Measurements from ENCODE around the gene TOR1AIP2.

Gene TOR1AIP2

GRCh38 chr1:179877586-179878265 is at the start of gene TOR1AIP2:
TSS of gene TOR1AIP2 (minus strand) at chr1:179877803. CDS start at chr1:179852665, 25,138 bp downstream.
- Histone ChIP-seq H3K36me3 (ENCODE audit: control insufficient read depth, insufficient read depth, low read length) (no peaks in the 10 kb centered on the region), H3K79me2 (peaks cover 3% of the 10 kb centered on the region), H3K4me3 (ENCODE audit: low read depth, low read length) (peak within 1 kb of the TSS; percentile 91), H2AFZ (peak within 1 kb of the TSS; percentile 91), H3K27ac (peak within 1 kb of the TSS; percentile 49), H3K9ac (no peak within 1 kb of the TSS), H3K4me1 (peaks cover 8% of the 10 kb centered on the region), H3K9me3 (ENCODE audit: control insufficient read depth, low read length) (no peaks in the 10 kb centered on the region), H3K27me3 (ENCODE audit: control insufficient read depth, insufficient read depth, low read length) (no peaks in the 10 kb centered on the region), H3K4me2 (ENCODE audit: low read length) (peak within 1 kb of the TSS; percentile 79)
- TF ChIP-seq, protein P1, sequence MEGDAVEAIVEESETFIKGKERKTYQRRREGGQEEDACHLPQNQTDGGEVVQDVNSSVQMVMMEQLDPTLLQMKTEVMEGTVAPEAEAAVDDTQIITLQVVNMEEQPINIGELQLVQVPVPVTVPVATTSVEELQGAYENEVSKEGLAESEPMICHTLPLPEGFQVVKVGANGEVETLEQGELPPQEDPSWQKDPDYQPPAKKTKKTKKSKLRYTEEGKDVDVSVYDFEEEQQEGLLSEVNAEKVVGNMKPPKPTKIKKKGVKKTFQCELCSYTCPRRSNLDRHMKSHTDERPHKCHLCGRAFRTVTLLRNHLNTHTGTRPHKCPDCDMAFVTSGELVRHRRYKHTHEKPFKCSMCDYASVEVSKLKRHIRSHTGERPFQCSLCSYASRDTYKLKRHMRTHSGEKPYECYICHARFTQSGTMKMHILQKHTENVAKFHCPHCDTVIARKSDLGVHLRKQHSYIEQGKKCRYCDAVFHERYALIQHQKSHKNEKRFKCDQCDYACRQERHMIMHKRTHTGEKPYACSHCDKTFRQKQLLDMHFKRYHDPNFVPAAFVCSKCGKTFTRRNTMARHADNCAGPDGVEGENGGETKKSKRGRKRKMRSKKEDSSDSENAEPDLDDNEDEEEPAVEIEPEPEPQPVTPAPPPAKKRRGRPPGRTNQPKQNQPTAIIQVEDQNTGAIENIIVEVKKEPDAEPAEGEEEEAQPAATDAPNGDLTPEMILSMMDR (IDR thresholded peaks at IDR 0.05): no peak

DNA sequence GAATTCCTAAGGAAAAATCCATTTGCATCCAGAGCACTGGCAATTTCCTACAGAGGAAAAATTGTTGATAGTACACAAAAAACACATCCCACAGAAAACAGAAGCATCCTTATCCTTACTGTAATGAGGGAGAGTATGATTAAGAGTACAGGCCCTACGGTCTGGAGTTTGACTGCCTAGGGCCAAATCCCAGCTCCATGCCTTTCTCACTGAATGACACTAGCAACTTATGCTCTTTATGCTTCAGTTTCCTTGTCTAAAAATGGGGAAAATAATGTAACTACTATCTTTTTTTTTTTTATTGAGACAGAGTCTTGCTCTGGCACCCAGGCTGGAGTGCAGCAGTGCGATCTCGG is 49.2 kb upstream of the TOR1AIP2 start:
- no peaks in the 10 kb centered on the region for H3K79me2 ChIP-seq

DNA sequence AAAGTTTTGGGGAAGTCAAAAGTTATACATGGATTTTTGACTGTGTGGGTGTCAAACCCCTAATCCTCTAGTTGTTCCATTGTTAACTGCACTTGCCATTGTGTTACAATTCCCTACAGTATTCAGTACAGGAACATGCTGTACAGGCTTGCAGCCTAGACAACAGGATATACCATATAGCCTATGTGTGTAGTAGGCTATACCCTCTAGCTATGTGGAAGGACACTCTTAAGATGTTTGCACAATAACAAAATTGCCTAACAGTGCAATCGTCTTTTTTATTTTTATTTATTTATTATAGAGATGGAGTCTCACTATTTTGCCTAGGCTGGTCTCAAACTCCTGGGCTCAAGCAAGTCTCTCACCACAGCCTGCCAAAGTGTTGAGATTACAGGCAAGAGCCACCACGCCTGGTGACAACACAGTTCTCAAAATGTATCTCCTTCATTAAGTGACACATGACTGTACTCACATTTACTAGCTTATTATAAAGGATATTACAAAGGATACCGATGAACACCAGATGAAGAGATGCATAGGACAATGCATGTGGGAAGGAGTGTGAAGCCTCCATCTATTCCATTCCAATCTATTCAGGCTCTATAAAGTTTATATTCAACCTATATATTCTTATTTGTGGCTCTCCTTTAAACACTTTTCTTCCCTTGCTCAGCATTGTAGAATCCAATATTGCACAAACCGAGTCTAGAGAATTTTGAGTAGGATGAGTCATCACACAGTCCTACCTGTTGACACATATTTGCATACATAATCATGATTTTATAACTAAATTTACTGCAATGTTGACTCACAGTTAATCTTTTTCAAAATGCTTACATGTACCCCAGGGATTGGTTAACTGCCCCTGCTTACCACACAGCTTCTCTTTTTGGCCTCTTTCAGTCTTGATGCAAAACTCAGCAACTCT is 48.6 kb upstream of the TOR1AIP2 start:
- Histone ChIP-seq H3K27ac (no peak overlapping the region), H3K9me3 (ENCODE audit: control insufficient read depth, low read length) (no peaks in the 10 kb centered on the region), H3K27me3 (ENCODE audit: control insufficient read depth, insufficient read depth, low read length) (no peaks in the 10 kb centered on the region), H3K9ac (no peak overlapping the region), H3K4me1 (no peaks in the 10 kb centered on the region), H3K36me3 (ENCODE audit: control insufficient read depth, insufficient read depth, low read length) (no peaks in the 10 kb centered on the region), H3K4me2 (ENCODE audit: low read length) (no peak overlapping the region), H3K79me2 (no peaks in the 10 kb centered on the region), H3K4me3 (ENCODE audit: low read depth, low read length) (no peak overlapping the region), H2AFZ (no peak overlapping the region)
- TF ChIP-seq, protein P1 (IDR thresholded peaks at IDR 0.05): no peak

More for the DNA sequence above, 49.2 kb upstream of the TOR1AIP2 start:
- no peak overlapping the region for H3K9ac ChIP-seq
- TF ChIP-seq, protein P1 (IDR thresholded peaks at IDR 0.05): no peak
- H3K4me2 ChIP-seq (ENCODE audit: low read length): no peak overlapping the region
- H3K9me3 ChIP-seq (ENCODE audit: control insufficient read depth, low read length): no peaks in the 10 kb centered on the region
- no peak overlapping the region for H3K27ac ChIP-seq
- no peak overlapping the region for H3K4me3 ChIP-seq (ENCODE audit: low read depth, low read length)
- H2AFZ ChIP-seq: no peak overlapping the region
- H3K27me3 ChIP-seq (ENCODE audit: control insufficient read depth, insufficient read depth, low read length): no peaks in the 10 kb centered on the region
- H3K4me1 ChIP-seq: no peaks in the 10 kb centered on the region
- no peaks in the 10 kb centered on the region for H3K36me3 ChIP-seq (ENCODE audit: control insufficient read depth, insufficient read depth, low read length)

GRCh38 chr1:179925302-179925701 is 47.7 kb upstream of the TOR1AIP2 start:
- no peaks in the 10 kb centered on the region for H3K79me2 ChIP-seq
- TF ChIP-seq, protein P1 (IDR thresholded peaks at IDR 0.05): no peak
- H2AFZ ChIP-seq: no peak overlapping the region
- no peaks in the 10 kb centered on the region for H3K36me3 ChIP-seq (ENCODE audit: control insufficient read depth, insufficient read depth, low read length)
- no peaks in the 10 kb centered on the region for H3K4me1 ChIP-seq
- H3K4me3 ChIP-seq (ENCODE audit: low read depth, low read length): no peak overlapping the region
- no peak overlapping the region for H3K4me2 ChIP-seq (ENCODE audit: low read length)
- no peaks in the 10 kb centered on the region for H3K9me3 ChIP-seq (ENCODE audit: control insufficient read depth, low read length)
- no peak overlapping the region for H3K9ac ChIP-seq
- H3K27ac ChIP-seq: no peak overlapping the region
- no peaks in the 10 kb centered on the region for H3K27me3 ChIP-seq (ENCODE audit: control insufficient read depth, insufficient read depth, low read length)

Measured in parathyroid adenoma (tissue), 2 donors.